IMR-90 (cell line): ENCODE results near the gene GATD1. TPM values are rescaled to one million over a fixed set of nuclear protein-coding genes. Genes with fewer than 3 reads are reported as not detected.

Experiments used
- ATAC-seq: fragments of 200-7000 bp; cut with Tn5 transposase; 2 replicates; pipeline ENCODE4 v1.9.1; 2020; ENCODE audit warnings: low read depth, mild to moderate bottlenecking, moderate library complexity
- BruUV-seq: library from RNA; stranded (reverse); fragments of 400-500 nt; replicated peaks from 2 replicates; lab custom pipeline; 2021; lab: Mats Ljungman, UMichigan
- CTCF ChIA-PET: fragments of 300-600 bp; formaldehyde crosslinking; extraction: SDS; loops from one replicate; lab custom pipeline; 2021; ENCODE audit warnings: antibody characterized with exemption; lab: Yijun Ruan, JAX
- POLR2A ChIA-PET: fragments of 300-600 bp; sonication (Branson Sonifier 250); formaldehyde crosslinking; loops from one replicate; lab custom pipeline; 2022; ENCODE audit warnings: antibody characterized with exemption; ENCODE audit not compliant: unreplicated experiment; lab: Charles Lee
- DNase-seq: peaks from one replicate; pipeline ENCODE4 v3.0.0; 2013
- H2AFZ ChIP-seq: replicated peaks from 2 replicates; pipeline ENCODE3; 2013; ENCODE audit warnings: low read length, mild to moderate bottlenecking; ENCODE audit not compliant: poor library complexity
- H2AK5ac ChIP-seq: 2 replicates; pipeline ENCODE4 v1.6.1; 2013; ENCODE audit warnings: low read depth, low read length, inconsistent platforms
- H2AK9ac ChIP-seq: replicated peaks from 2 replicates; pipeline ENCODE3; 2013; ENCODE audit warnings: mild to moderate bottlenecking, low read depth, low read length, moderate library complexity; ENCODE audit not compliant: poor library complexity
- H2BK120ac ChIP-seq: 2 replicates; pipeline ENCODE4 v1.6.1; 2013; ENCODE audit warnings: low read depth, low read length, inconsistent platforms
- H2BK15ac ChIP-seq: 3 replicates; pipeline ENCODE4 v1.6.1; 2013; ENCODE audit warnings: low read depth, low read length, inconsistent platforms
- H2BK20ac ChIP-seq: 2 replicates; pipeline ENCODE4 v1.6.1; 2013; ENCODE audit warnings: low read depth, mild to moderate bottlenecking, inconsistent platforms, low read length, moderate library complexity
- H2BK5ac ChIP-seq: 2 replicates; pipeline ENCODE4 v1.6.1; 2013; ENCODE audit warnings: mild to moderate bottlenecking, low read depth, low read length, inconsistent platforms; ENCODE audit not compliant: poor library complexity, severe bottlenecking
- H3K14ac ChIP-seq: replicated peaks from 2 replicates; pipeline ENCODE4 v1.6.1; 2013; ENCODE audit warnings: low read depth, low read length, inconsistent platforms
- H3K18ac ChIP-seq: 2 replicates; pipeline ENCODE4 v1.6.1; 2013; ENCODE audit warnings: low read depth, low read length, control low read depth
- H3K23ac ChIP-seq: 2 replicates; pipeline ENCODE4 v1.6.1; 2013; ENCODE audit warnings: low read depth, low read length, inconsistent platforms
- H3K27ac ChIP-seq: 2 replicates; pipeline ENCODE4 v1.5.1; 2013; ENCODE audit warnings: mild to moderate bottlenecking, control low read depth, low read length; ENCODE audit not compliant: insufficient read depth
- H3K27me3 ChIP-seq: 2 replicates; pipeline ENCODE4 v1.6.1; 2013; ENCODE audit warnings: low read length; ENCODE audit not compliant: control insufficient read depth, insufficient read depth
- H3K36me3 ChIP-seq: 2 replicates; pipeline ENCODE4 v1.6.1; 2013; ENCODE audit warnings: low read length, mixed read lengths; ENCODE audit not compliant: control insufficient read depth, insufficient read depth
- H3K4ac ChIP-seq: 2 replicates; pipeline ENCODE4 v1.6.1; 2013; ENCODE audit warnings: low read depth, low read length, inconsistent platforms
- H3K4me1 ChIP-seq: 2 replicates; pipeline ENCODE4 v1.6.1; 2013; ENCODE audit warnings: low read length, mixed read lengths; ENCODE audit not compliant: control insufficient read depth, insufficient read depth
- H3K4me2 ChIP-seq: 2 replicates; pipeline ENCODE4 v1.6.1; 2013; ENCODE audit warnings: low read depth, mild to moderate bottlenecking, control low read depth, low read length, moderate library complexity
- H3K4me3 ChIP-seq: 2 replicates; pipeline ENCODE4 v1.5.1; 2013; ENCODE audit warnings: low read depth, mild to moderate bottlenecking, control low read depth, low read length, moderate library complexity; ENCODE audit not compliant: insufficient read depth
- H3K56ac ChIP-seq: 2 replicates; pipeline ENCODE4 v1.6.1; 2013; ENCODE audit warnings: low read length, inconsistent platforms; ENCODE audit not compliant: insufficient read depth; ENCODE audit errors: extremely low read depth
- H3K79me1 ChIP-seq, 2 experiments: 2 replicates each; pipeline ENCODE4 v1.6.1; 2013; ENCODE audit warnings: low read length in 2 of 2, inconsistent platforms in 1 of 2, low read depth in 1 of 2
- H3K9ac ChIP-seq: 2 replicates; pipeline ENCODE4 v1.6.1; 2013; ENCODE audit warnings: low read depth, low read length, control low read depth
- H3K9me1 ChIP-seq: 2 replicates; pipeline ENCODE4 v1.6.1; 2013; ENCODE audit warnings: low read length, inconsistent platforms; ENCODE audit not compliant: insufficient read depth
- H3K9me3 ChIP-seq: 2 replicates; pipeline ENCODE4 v1.6.1; 2013; ENCODE audit warnings: low read length; ENCODE audit not compliant: control insufficient read depth, insufficient read depth
- H4K20me1 ChIP-seq: 2 replicates; pipeline ENCODE4 v1.6.1; 2013; ENCODE audit warnings: low read length, inconsistent platforms; ENCODE audit not compliant: insufficient read depth
- H4K5ac ChIP-seq: 2 replicates; pipeline ENCODE4 v1.6.1; 2013; ENCODE audit warnings: mild to moderate bottlenecking, low read depth, low read length, control low read depth
- H4K8ac ChIP-seq, 2 experiments: 2 replicates each; pipeline ENCODE4 v1.6.1; 2013; ENCODE audit warnings: low read depth in 2 of 2, low read length in 2 of 2, control low read depth in 1 of 2, inconsistent platforms in 1 of 2
- H4K91ac ChIP-seq: 2 replicates; pipeline ENCODE4 v1.6.1; 2013; ENCODE audit warnings: low read depth, low read length, inconsistent platforms; ENCODE audit not compliant: insufficient read depth
- BHLHE40 ChIP-seq: fragments of 150-350 bp; IDR thresholded peaks from 2 replicates; pipeline ENCODE4 v1.6.1; 2016; ENCODE audit warnings: mild to moderate bottlenecking, low read depth, low read length
- CEBPB ChIP-seq: IDR thresholded peaks from 2 replicates; pipeline ENCODE4 v1.6.1; 2012; ENCODE audit warnings: low read depth, low read length, improper control_type of control experiment
- CHD1 ChIP-seq: IDR thresholded peaks from 2 replicates; pipeline ENCODE4 v1.6.1; 2012; ENCODE audit warnings: low read depth, low read length, improper control_type of control experiment
- CTCF ChIP-seq: conservative IDR thresholded peaks from 2 replicates; pipeline ENCODE4 v1.5.1; 2012; ENCODE audit warnings: mild to moderate bottlenecking, low read depth, low read length, improper control_type of control experiment
- ELK1 ChIP-seq: fragments of 150-350 bp; IDR thresholded peaks from 2 replicates; pipeline ENCODE4 v1.6.1; 2016; ENCODE audit warnings: low read depth, mild to moderate bottlenecking, low read length, moderate library complexity, borderline replicate concordance
- FOS ChIP-seq: fragments of 150-350 bp; IDR thresholded peaks from 2 replicates; pipeline ENCODE4 v1.6.1; 2016; ENCODE audit warnings: low read depth, low read length
- MAFK ChIP-seq: IDR thresholded peaks from 2 replicates; pipeline ENCODE4 v1.6.1; 2012; ENCODE audit warnings: low read depth, low read length, improper control_type of control experiment
- MAZ ChIP-seq: IDR thresholded peaks from 2 replicates; pipeline ENCODE4 v1.6.1; 2012; ENCODE audit warnings: low read depth, mild to moderate bottlenecking, low read length, improper control_type of control experiment, moderate library complexity, borderline replicate concordance
- MXI1 ChIP-seq: IDR thresholded peaks from 2 replicates; pipeline ENCODE4 v1.6.1; 2012; ENCODE audit warnings: low read depth, mild to moderate bottlenecking, low read length, moderate library complexity, borderline replicate concordance
- NFE2L2 ChIP-seq: fragments of 150-350 bp; IDR thresholded peaks from 2 replicates; pipeline ENCODE4 v1.6.1; 2016; ENCODE audit warnings: low read depth, mild to moderate bottlenecking, low read length
- POLR2A ChIP-seq: IDR thresholded peaks from 2 replicates; pipeline ENCODE4 v1.6.1; 2012; ENCODE audit warnings: mild to moderate bottlenecking, low read depth, low read length
- RAD21 ChIP-seq: IDR thresholded peaks from 2 replicates; pipeline ENCODE4 v1.6.1; 2012; ENCODE audit warnings: low read length, improper control_type of control experiment
- RCOR1 ChIP-seq: IDR thresholded peaks from 2 replicates; pipeline ENCODE4 v1.6.1; 2012; ENCODE audit warnings: mild to moderate bottlenecking, low read length, improper control_type of control experiment; ENCODE audit not compliant: insufficient replicate concordance
- RFX5 ChIP-seq: IDR thresholded peaks from 2 replicates; pipeline ENCODE4 v1.8.0; 2012; ENCODE audit warnings: low read depth, mild to moderate bottlenecking, low read length, moderate library complexity
- SMC3 ChIP-seq: fragments of 150-350 bp; IDR thresholded peaks from 2 replicates; pipeline ENCODE4 v1.6.1; 2016; ENCODE audit warnings: low read depth, mild to moderate bottlenecking, antibody characterized with exemption, low read length, moderate library complexity
- USF2 ChIP-seq: fragments of 150-350 bp; IDR thresholded peaks from 2 replicates; pipeline ENCODE4 v1.6.1; 2017; ENCODE audit warnings: mild to moderate bottlenecking, antibody characterized with exemption, low read length, low read depth
- WGBS, 2 experiments: methylation state at CpG; one replicate each; pipeline versions ENCODE4 v1.1.5 to v1.1.7; 2013; ENCODE audit warnings: missing lambda C conversion rate in 2 of 2; ENCODE audit not compliant: insufficient read length in 1 of 2; ENCODE audit errors: extremely low coverage in 2 of 2; 5-methylcytosine and 5-hydroxymethylcytosine counted together
- dilution Hi-C: fragments of 300-500 bp; cut with HindIII; formaldehyde crosslinking; loops from one replicate; pipeline ENCODE4 v1.14.3; 2018; ENCODE audit warnings: low sequenced_read_pairs; ENCODE audit not compliant: unreplicated experiment
- in situ Hi-C: fragments of 300-500 bp; cut with MboI; formaldehyde crosslinking; loops from 3 replicates; pipeline ENCODE4 v1.14.3; 2019; ENCODE audit warnings: low sequenced_read_pairs, inconsistent platforms, mixed read lengths
- intact Hi-C: fragments of 100-400 bp; cut with micrococcal nuclease; formaldehyde crosslinking; loops from 2 replicates; pipeline ENCODE4 v1.10.0; 2022
- polyA plus RNA-seq, 3 experiments: library from polyadenylated mRNA; depleted of rRNA; stranded (reverse); fragments of >200 nt; gene quantifications; 2 replicates each; pipeline ENCODE4 v1.2.3, GENCODE V29; 2012; ENCODE audit warnings: low replicate concordance in 1 of 3
- total RNA-seq: library from RNA; depleted of rRNA; stranded (reverse); fragments of >200 nt; gene quantifications from 2 replicates; pipeline ENCODE4 v1.2.3, GENCODE V29; 2012

The GATD1 gene
- total and polyA plus RNA-seq, 2 of the 4 experiments (the other 2 are of a cell fraction) = 3.0 to 52.5 TPM

GRCh38 chr11:727281-727701, 50.0 kb downstream of the GATD1 start:
- H3K36me3 ChIP-seq = no peaks in the 10 kb centered on the region
- no peak overlapping the region for H4K5ac ChIP-seq
- dilution Hi-C loops = no loop called here
- H3K4me1 ChIP-seq = peaks cover 6% of the 10 kb centered on the region
- no peak overlapping the region for H2AFZ ChIP-seq
- no peak overlapping the region for H4K8ac ChIP-seq
- H3K14ac ChIP-seq = no peak overlapping the region
- H3K27ac ChIP-seq = no peak overlapping the region
- no peaks in the 10 kb centered on the region for H3K9me3 ChIP-seq
- no peak overlapping the region for H2BK5ac ChIP-seq
- H3K27me3 ChIP-seq = peaks cover 6% of the 10 kb centered on the region; the same call in 1 of the 2 replicates
- no peaks in the 10 kb centered on the region for H4K20me1 ChIP-seq
- WGBS, 2 experiments = no CpG with 5 or more reads among the region's 12 CpGs
- ChIA-PET POLR2A (no interaction called here), CTCF (interaction anchor here (1.0 kb wide), 1 partner anchor 21 kb away, joined by 3 read pairs; no protein-coding TSS in a partner anchor)
- no peaks in the 10 kb centered on the region for H3K79me1 ChIP-seq
- no peak overlapping the region for H2BK20ac ChIP-seq
- no peak for TF ChIP-seq RCOR1
- TF ChIP-seq USF2 = no peak
- TF ChIP-seq FOS = no peak
- TF ChIP-seq MAZ = no peak
- no peak for TF ChIP-seq RFX5
- TF ChIP-seq SMC3 = no peak
- no peak for TF ChIP-seq POLR2A
- TF ChIP-seq BHLHE40 = no peak
- TF ChIP-seq ELK1 = no peak
- TF ChIP-seq NFE2L2 = no peak
- TF ChIP-seq CHD1 = no peak
- no peak for TF ChIP-seq CTCF
- no peak for TF ChIP-seq RAD21
- TF ChIP-seq MXI1 = no peak
- no peak for TF ChIP-seq MAFK
- no peak for TF ChIP-seq CEBPB
- H3K9me1 ChIP-seq = no peaks in the 10 kb centered on the region
- DNase-seq (no peak), ATAC-seq (no peak)
- H2AK9ac ChIP-seq = peak overlapping the region; percentile 9
- H3K4ac ChIP-seq = no peak overlapping the region
- no peak overlapping the region for H3K4me3 ChIP-seq
- H3K9ac ChIP-seq = no peak overlapping the region
- no peak overlapping the region for H3K4me2 ChIP-seq
- H2BK15ac ChIP-seq = no peak overlapping the region
- H3K18ac ChIP-seq = no peak overlapping the region
- intact Hi-C loops = loop anchor here (10.0 kb wide), 1 partner anchor 172 kb away; no protein-coding TSS in a partner anchor
- in situ Hi-C loops = no loop called here
- no TSS peak for BruUV-seq
- H4K91ac ChIP-seq = no peak overlapping the region
- H3K23ac ChIP-seq = no peak overlapping the region
- H3K56ac ChIP-seq = no peak overlapping the region
- H2AK5ac ChIP-seq = no peak overlapping the region
- H2BK120ac ChIP-seq = no peak overlapping the region
